ENCODE results near the gene RNF44.

DNA sequence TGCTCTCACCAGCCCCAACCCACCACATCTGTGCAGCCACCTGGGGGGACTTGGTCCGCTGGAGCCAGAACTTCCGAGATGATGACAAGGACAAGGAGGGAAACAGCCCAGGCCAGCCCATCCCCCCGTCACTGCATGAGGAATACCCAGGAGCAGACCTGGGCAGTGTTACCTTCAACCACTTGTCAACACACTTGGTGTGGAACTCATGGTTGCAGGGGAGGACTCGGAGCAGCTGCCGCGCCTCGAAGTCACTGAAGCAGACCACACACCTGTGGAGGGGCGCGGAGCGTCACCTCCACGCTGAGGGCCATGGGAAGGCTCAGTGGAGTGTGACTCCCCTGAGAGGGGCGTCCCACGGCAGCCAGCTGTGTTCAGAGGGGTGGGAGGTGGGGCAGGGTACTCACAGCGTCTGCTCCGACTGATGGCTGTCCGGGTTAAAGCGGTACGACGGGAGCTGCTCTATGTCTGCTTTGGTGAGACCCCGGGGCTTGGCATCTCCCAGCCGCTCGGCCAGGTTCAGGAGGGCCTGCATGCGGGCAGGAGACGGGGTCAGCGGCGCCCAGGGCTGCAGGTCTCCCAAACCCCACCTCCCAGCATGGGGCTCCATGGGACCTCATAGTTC is 8.0 kb downstream of the RNF44 start:
- TF ChIP-seq, protein P1, sequence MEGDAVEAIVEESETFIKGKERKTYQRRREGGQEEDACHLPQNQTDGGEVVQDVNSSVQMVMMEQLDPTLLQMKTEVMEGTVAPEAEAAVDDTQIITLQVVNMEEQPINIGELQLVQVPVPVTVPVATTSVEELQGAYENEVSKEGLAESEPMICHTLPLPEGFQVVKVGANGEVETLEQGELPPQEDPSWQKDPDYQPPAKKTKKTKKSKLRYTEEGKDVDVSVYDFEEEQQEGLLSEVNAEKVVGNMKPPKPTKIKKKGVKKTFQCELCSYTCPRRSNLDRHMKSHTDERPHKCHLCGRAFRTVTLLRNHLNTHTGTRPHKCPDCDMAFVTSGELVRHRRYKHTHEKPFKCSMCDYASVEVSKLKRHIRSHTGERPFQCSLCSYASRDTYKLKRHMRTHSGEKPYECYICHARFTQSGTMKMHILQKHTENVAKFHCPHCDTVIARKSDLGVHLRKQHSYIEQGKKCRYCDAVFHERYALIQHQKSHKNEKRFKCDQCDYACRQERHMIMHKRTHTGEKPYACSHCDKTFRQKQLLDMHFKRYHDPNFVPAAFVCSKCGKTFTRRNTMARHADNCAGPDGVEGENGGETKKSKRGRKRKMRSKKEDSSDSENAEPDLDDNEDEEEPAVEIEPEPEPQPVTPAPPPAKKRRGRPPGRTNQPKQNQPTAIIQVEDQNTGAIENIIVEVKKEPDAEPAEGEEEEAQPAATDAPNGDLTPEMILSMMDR (IDR thresholded peaks at IDR 0.05): no peak
- TF ChIP-seq POLR2A (IDR thresholded peaks at IDR 0.05): no peak
